C4-2B (cell line): ENCODE data around the gene SP110.

ENCODE experiments used
- ZFX ChIP-seq: fragments of 450-650 bp; IDR thresholded peaks from 2 replicates; pipeline ENCODE4 v1.6.1; 2017
- TF ChIP-seq, protein P1 (sequence below): fragments of 450-650 bp; conservative IDR thresholded peaks from 2 replicates; pipeline ENCODE4 v1.5.1; 2017; ENCODE audit warnings: mild to moderate bottlenecking

DNA sequence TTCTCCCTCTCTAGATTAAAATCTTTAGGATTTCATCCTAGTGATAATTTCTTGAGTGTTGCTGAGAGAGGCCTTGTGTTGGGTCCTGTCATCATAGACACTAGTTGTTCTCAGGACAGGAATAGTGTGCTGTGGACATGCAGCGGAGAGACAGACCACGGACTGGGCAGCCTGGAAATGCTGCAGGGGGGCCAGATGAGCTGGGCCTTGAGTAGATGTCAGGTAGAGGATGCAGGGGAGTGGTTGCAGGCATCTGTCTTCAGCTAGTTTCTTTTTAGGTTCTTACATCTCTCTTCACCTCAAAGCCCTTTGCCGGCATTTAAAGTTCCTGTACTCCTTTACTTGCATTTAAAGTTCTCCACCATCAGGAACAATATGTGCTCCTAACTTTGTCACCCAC lies 42.8 kb downstream of the SP110 start:
- TF ChIP-seq, protein P1, sequence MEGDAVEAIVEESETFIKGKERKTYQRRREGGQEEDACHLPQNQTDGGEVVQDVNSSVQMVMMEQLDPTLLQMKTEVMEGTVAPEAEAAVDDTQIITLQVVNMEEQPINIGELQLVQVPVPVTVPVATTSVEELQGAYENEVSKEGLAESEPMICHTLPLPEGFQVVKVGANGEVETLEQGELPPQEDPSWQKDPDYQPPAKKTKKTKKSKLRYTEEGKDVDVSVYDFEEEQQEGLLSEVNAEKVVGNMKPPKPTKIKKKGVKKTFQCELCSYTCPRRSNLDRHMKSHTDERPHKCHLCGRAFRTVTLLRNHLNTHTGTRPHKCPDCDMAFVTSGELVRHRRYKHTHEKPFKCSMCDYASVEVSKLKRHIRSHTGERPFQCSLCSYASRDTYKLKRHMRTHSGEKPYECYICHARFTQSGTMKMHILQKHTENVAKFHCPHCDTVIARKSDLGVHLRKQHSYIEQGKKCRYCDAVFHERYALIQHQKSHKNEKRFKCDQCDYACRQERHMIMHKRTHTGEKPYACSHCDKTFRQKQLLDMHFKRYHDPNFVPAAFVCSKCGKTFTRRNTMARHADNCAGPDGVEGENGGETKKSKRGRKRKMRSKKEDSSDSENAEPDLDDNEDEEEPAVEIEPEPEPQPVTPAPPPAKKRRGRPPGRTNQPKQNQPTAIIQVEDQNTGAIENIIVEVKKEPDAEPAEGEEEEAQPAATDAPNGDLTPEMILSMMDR = no peak
- TF ChIP-seq ZFX = no peak
